Kidney glomerular epithelial cell (primary cell): ENCODE results near the gene GPR151.
A peak's percentile ranks its signal among the peaks of the same experiment; 100 is the strongest.

Source experiments
- DNase-seq: peaks from one replicate; lab custom pipeline; 2025; lab: John Stamatoyannopoulos, UW

Gene GPR151

GRCh38 chr5:146520731-146521130, 4.7 kb upstream of the GPR151 start:
- no peak for DNase-seq

- DNase-seq = no peak
Measured at GRCh38 chr5:146519554-146519953, 3.6 kb upstream of the GPR151 start.

- no peak for DNase-seq
Measured at GRCh38 chr5:146515473-146516150, 378 bp downstream of the GPR151 start.

GRCh38 chr5:146514575-146514974, 1.4 kb downstream of the GPR151 start:
- DNase-seq = no peak

- DNase-seq = no peak
Measured at GRCh38 chr5:146513462-146513861, 2.5 kb downstream of the GPR151 start.

- no peak for DNase-seq
Measured at GRCh38 chr5:146510559-146511125, 5.3 kb downstream of the GPR151 start.

GRCh38 chr5:146507428-146507827, 8.6 kb downstream of the GPR151 start:
- DNase-seq = no peak

- DNase-seq = no peak
Measured at GRCh38 chr5:146499680-146500079, 16.3 kb downstream of the GPR151 start.

- no peak for DNase-seq
Measured at GRCh38 chr5:146494656-146495055, 21.3 kb downstream of the GPR151 start.

GRCh38 chr5:146490089-146490843, 25.7 kb downstream of the GPR151 start:
- no peak for DNase-seq

- DNase-seq = no peak
Measured at GRCh38 chr5:146484714-146485391, 31.1 kb downstream of the GPR151 start.

- no peak for DNase-seq
Measured at GRCh38 chr5:146482775-146483174, 33.2 kb downstream of the GPR151 start.

GRCh38 chr5:146475906-146476305, 40.1 kb downstream of the GPR151 start:
- DNase-seq = no peak

GRCh38 chr5:146475190-146475780, 40.7 kb downstream of the GPR151 start:
- no peak for DNase-seq

- no peak for DNase-seq
Measured at GRCh38 chr5:146474065-146474464, 41.9 kb downstream of the GPR151 start.

GRCh38 chr5:146467760-146468159, 48.2 kb downstream of the GPR151 start:
- DNase-seq = no peak

- DNase-seq = peak; percentile 3
Measured at GRCh38 chr5:146466521-146467349, 49.3 kb downstream of the GPR151 start.

GRCh38 chr5:146463446-146463845, 52.5 kb downstream of the GPR151 start:
- no peak for DNase-seq
